OCI-LY1 (cell line): ENCODE data around the gene CCN6.

ENCODE experiments used
- EZH2 ChIP-seq: fragments of 200-600 bp; sonication (generic), shearing (Covaris generic); IDR thresholded peaks from 2 replicates; pipeline ENCODE4 v1.8.0; 2017; ENCODE audit warnings: borderline replicate concordance, mixed run types, mild to moderate bottlenecking, antibody characterized with exemption, low read length, moderate library complexity, mixed read lengths
- TF ChIP-seq, protein P1 (sequence below): fragments of 200-600 bp; sonication (generic), shearing (Covaris generic); IDR thresholded peaks from 2 replicates; pipeline ENCODE4 v1.5.1; 2017; ENCODE audit warnings: mild to moderate bottlenecking, antibody characterized with exemption, low read length, moderate library complexity, mixed read lengths

DNA sequence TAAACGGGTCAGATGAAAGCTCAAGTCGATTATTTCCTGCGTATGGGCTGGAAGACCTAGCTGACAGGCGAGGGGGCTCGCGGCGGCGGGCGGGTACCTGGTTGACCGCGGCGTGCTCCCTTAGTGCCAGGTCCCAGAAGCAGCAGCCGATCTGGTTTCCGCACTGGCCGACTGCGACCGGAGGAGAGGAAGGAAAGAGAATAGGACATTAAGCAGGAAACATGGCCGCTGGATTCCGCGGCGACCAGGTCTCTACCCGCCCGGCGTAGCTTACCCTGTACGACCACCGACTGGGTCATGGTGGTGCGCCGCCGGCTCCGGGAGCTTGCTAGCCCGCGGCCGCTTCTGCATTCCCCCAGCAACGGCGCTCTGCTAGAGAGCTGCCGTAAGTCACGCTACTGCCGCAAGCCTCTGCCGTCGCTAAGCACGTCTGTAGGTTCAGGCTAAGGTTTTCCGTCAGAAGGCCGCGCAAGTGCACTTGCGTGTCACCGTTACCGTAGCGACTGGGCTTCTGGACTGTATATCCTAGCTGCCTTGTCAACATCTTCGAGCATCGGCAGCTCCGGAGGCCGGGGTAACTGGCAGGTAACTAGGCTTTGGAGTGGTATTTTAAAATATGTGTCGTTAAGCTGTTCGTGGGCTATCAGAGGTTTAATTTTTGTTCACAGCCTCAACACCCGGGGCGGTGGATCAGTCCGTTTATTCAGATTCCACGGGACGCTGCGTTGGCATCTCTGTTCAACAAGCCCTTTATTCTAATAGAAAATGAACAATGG, 33.4 kb downstream of the CCN6 start, which contains the start of the genes FAM229B and TUBE1:
- TF ChIP-seq, protein P1, sequence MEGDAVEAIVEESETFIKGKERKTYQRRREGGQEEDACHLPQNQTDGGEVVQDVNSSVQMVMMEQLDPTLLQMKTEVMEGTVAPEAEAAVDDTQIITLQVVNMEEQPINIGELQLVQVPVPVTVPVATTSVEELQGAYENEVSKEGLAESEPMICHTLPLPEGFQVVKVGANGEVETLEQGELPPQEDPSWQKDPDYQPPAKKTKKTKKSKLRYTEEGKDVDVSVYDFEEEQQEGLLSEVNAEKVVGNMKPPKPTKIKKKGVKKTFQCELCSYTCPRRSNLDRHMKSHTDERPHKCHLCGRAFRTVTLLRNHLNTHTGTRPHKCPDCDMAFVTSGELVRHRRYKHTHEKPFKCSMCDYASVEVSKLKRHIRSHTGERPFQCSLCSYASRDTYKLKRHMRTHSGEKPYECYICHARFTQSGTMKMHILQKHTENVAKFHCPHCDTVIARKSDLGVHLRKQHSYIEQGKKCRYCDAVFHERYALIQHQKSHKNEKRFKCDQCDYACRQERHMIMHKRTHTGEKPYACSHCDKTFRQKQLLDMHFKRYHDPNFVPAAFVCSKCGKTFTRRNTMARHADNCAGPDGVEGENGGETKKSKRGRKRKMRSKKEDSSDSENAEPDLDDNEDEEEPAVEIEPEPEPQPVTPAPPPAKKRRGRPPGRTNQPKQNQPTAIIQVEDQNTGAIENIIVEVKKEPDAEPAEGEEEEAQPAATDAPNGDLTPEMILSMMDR = no peak
- TF ChIP-seq EZH2 = no peak
